Endodermal cell (in vitro differentiated cells): ENCODE measurements around the gene KATNAL1. TPM values are rescaled to one million over a fixed set of nuclear protein-coding genes. Genes with fewer than 3 reads are reported as not detected.

Source experiments
- DNase-seq: peaks from one replicate; pipeline ENCODE4 v3.0.0-alpha.2; 2017
- H3K27ac ChIP-seq: 2 replicates; pipeline ENCODE4 v1.5.1; 2013; ENCODE audit warnings: mild to moderate bottlenecking, low read depth, low read length, moderate library complexity
- H3K27me3 ChIP-seq: 2 replicates; pipeline ENCODE4 v1.6.1; 2013; ENCODE audit warnings: mild to moderate bottlenecking, low read length, moderate library complexity; ENCODE audit not compliant: insufficient read depth, control insufficient read depth, poor library complexity, severe bottlenecking
- H3K36me3 ChIP-seq: 2 replicates; pipeline ENCODE4 v1.7.0; 2013; ENCODE audit warnings: mild to moderate bottlenecking, low read length, moderate library complexity; ENCODE audit not compliant: control insufficient read depth, insufficient read depth
- H3K4me1 ChIP-seq: one replicate; pipeline ENCODE4 v1.7.0; 2013; ENCODE audit warnings: low read length; ENCODE audit not compliant: control insufficient read depth, insufficient read depth
- H3K4me3 ChIP-seq: 2 replicates; pipeline ENCODE4 v1.5.1; 2013; ENCODE audit warnings: mild to moderate bottlenecking, low read length, moderate library complexity
- H3K9ac ChIP-seq: 2 replicates; pipeline ENCODE4 v1.6.1; 2013; ENCODE audit warnings: mild to moderate bottlenecking, low read length, moderate library complexity; ENCODE audit not compliant: poor library complexity, severe bottlenecking; ENCODE audit errors: extremely low read depth
- H3K9me3 ChIP-seq: 2 replicates; pipeline ENCODE4 v1.6.1; 2013; ENCODE audit warnings: mild to moderate bottlenecking, low read length, moderate library complexity; ENCODE audit not compliant: control insufficient read depth
- H3K27ac Mint-ChIP-seq: 2 replicates; pipeline ENCODE4 v1.8.0; 2020; ENCODE audit warnings: mixed read lengths
- H3K27me3 Mint-ChIP-seq: 2 replicates; pipeline ENCODE4 v1.8.0; 2021; ENCODE audit warnings: mild to moderate bottlenecking, mixed read lengths; ENCODE audit not compliant: insufficient read depth
- H3K36me3 Mint-ChIP-seq: 2 replicates; pipeline ENCODE4 v1.8.0; 2020; ENCODE audit warnings: low read depth, mixed read lengths
- H3K4me1 Mint-ChIP-seq: 2 replicates; pipeline ENCODE4 v1.8.0; 2020; ENCODE audit warnings: mixed read lengths
- H3K4me3 Mint-ChIP-seq: 2 replicates; pipeline ENCODE4 v1.8.0; 2020; ENCODE audit warnings: mild to moderate bottlenecking, moderate library complexity, mixed read lengths
- H3K9me3 Mint-ChIP-seq: 2 replicates; pipeline ENCODE4 v1.8.0; 2020; ENCODE audit warnings: mild to moderate bottlenecking, mixed read lengths
- WGBS, 2 experiments: methylation state at CpG; one replicate each; pipeline versions ENCODE4 v1.1.5 to v1.1.7; 2013; ENCODE audit warnings: missing lambda C conversion rate in 2 of 2, mixed read lengths in 1 of 2; ENCODE audit not compliant: insufficient coverage in 1 of 2, insufficient read length in 1 of 2; 5-methylcytosine and 5-hydroxymethylcytosine counted together
- total RNA-seq, 2 donors: library from RNA; stranded (reverse); fragmentation: NEBNext Ultra II Directional in 1 of 2; extraction: Animal tissue kit (Norgen Biotek cat#: 25700) in 1 of 2; gene quantifications; 2 replicates in 1 of 2; 3 replicates in 1 of 2; pipeline ENCODE4 v1.2.1, GENCODE V29; 2021
- TF ChIP-seq, protein P1 (sequence below): fragments of 200-600 bp; sonication (generic); conservative IDR thresholded peaks from 2 replicates; pipeline ENCODE4 v1.5.0; 2021; ENCODE audit warnings: antibody characterized with exemption, mild to moderate bottlenecking

The KATNAL1 gene
- total RNA-seq, 2 donors from 2014 or later: 20.3 to 32.2 TPM

- Mint-ChIP-seq H3K4me3 (no peak overlapping the region), H3K27me3 (peaks cover 3% of the 10 kb centered on the region), H3K36me3 (no peaks in the 10 kb centered on the region), H3K27ac (no peak overlapping the region), H3K9me3 (no peaks in the 10 kb centered on the region), H3K4me1 (no peaks in the 10 kb centered on the region)
- 100% methylated on average over 1 of the region's 1 CpG; no CpG with 5 or more reads in 1 of the 2 experiments for WGBS, 2 experiments
- DNase-seq: no peak
- Histone ChIP-seq H3K36me3 (no peaks in the 10 kb centered on the region), H3K4me1 (no peaks in the 10 kb centered on the region), H3K27me3 (no peaks in the 10 kb centered on the region), H3K4me3 (no peak overlapping the region), H3K9ac (no peak overlapping the region), H3K9me3 (no peaks in the 10 kb centered on the region), H3K27ac (no peak overlapping the region)
- TF ChIP-seq, protein P1, sequence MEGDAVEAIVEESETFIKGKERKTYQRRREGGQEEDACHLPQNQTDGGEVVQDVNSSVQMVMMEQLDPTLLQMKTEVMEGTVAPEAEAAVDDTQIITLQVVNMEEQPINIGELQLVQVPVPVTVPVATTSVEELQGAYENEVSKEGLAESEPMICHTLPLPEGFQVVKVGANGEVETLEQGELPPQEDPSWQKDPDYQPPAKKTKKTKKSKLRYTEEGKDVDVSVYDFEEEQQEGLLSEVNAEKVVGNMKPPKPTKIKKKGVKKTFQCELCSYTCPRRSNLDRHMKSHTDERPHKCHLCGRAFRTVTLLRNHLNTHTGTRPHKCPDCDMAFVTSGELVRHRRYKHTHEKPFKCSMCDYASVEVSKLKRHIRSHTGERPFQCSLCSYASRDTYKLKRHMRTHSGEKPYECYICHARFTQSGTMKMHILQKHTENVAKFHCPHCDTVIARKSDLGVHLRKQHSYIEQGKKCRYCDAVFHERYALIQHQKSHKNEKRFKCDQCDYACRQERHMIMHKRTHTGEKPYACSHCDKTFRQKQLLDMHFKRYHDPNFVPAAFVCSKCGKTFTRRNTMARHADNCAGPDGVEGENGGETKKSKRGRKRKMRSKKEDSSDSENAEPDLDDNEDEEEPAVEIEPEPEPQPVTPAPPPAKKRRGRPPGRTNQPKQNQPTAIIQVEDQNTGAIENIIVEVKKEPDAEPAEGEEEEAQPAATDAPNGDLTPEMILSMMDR: no peak
Measured at GRCh38 chr13:30345426-30346100, 38.2 kb upstream of the KATNAL1 start.

GRCh38 chr13:30341815-30342570 lies 34.6 kb upstream of the KATNAL1 start:
- Mint-ChIP-seq H3K27me3 (no peaks in the 10 kb centered on the region), H3K4me3 (no peak overlapping the region), H3K9me3 (no peaks in the 10 kb centered on the region), H3K4me1 (peaks cover 4% of the 10 kb centered on the region), H3K36me3 (no peaks in the 10 kb centered on the region), H3K27ac (no peak overlapping the region)
- DNase-seq: no peak
- no peaks in the 10 kb centered on the region for H3K27me3 ChIP-seq
- no peak overlapping the region for H3K4me3 ChIP-seq
- no peaks in the 10 kb centered on the region for H3K4me1 ChIP-seq
- 86 to 93% methylated on average over 8 to 9 of the region's 9 CpGs for WGBS, 2 experiments
- H3K27ac ChIP-seq: no peak overlapping the region
- no peak overlapping the region for H3K9ac ChIP-seq
- H3K9me3 ChIP-seq: no peaks in the 10 kb centered on the region
- H3K36me3 ChIP-seq: no peaks in the 10 kb centered on the region
- TF ChIP-seq, protein P1: no peak

DNA sequence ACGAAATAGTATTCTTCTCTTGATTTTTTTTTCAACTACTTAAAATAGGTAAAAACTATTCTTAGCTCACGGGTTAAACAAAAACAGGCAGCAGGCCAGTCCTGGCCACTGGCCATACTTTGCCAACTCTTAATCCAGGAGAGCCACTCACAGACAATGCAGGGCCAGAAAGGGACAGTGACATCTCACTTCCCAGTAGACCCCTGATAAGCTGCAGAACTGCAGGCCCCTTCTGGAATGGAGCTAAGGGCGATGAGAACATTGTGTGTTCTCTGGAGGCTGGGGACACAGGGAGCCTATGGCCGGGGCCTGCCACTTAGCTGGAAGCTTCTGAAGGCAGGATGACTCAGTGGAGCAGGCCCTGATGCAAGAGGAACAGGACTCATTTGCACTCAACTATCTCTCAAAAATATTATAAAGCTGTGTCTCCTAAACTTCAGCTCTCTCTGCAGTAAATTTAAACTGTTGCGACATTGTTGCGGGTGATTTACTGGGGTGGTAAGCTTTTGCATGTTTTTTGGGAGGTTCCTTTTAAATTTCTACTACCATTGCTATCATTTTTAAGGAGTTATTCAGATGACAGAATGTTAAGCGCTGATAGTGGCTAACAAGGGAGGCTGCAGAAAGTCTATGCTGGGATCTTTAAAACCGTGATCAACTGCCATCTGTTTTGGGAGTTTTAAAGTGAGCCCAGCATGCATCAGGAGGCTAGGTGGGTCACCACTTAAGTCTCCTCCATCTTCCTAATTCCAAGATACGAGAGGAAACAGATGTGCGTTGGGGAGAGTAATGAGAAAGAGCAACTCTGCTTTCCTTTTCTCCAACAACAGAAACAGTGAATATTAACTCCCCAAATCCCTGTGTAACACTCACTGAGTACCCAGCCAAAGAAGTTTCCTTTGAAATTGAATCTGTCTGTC lies 33.2 kb upstream of the KATNAL1 start:
- Mint-ChIP-seq H3K36me3 (no peaks in the 10 kb centered on the region), H3K4me3 (no peak overlapping the region), H3K27ac (no peak overlapping the region), H3K9me3 (no peaks in the 10 kb centered on the region), H3K4me1 (peaks cover 4% of the 10 kb centered on the region), H3K27me3 (no peaks in the 10 kb centered on the region)
- Histone ChIP-seq H3K9ac (no peak overlapping the region), H3K27me3 (no peaks in the 10 kb centered on the region), H3K4me3 (no peak overlapping the region), H3K9me3 (no peaks in the 10 kb centered on the region), H3K36me3 (no peaks in the 10 kb centered on the region), H3K4me1 (no peaks in the 10 kb centered on the region), H3K27ac (no peak overlapping the region)
- TF ChIP-seq, protein P1: no peak
- WGBS, 2 experiments: 91 to 95% methylated on average over 2 to 9 of the region's 10 CpGs
- DNase-seq: no peak
